Iris pigment epithelial cell (primary cell): ENCODE results near the gene MND1.

Experiments
- DNase-seq: peaks from one replicate; pipeline ENCODE4 v3.0.0-alpha.2; 2011; ENCODE audit warnings: low read depth

Gene MND1

DNA sequence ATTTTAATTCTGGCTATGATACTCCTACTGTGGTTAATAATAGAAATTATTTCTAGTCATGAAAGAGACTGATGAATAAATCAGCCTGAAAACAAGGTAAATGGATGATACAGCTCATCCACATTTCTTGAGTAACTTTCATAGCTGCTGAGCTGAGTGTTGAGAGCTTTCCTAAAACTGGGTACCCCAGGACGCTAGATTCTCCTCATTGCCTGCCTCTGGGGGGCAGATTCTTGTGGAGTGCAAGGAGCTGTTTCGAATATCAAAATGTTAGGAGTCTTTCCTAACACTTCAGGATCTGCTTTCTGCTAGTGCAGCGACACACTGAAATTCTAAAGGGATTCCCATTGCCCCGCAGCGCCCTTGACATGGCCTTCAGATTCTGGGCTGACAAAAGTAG, 2.1 kb downstream of the MND1 start:
- DNase-seq = no peak

DNA sequence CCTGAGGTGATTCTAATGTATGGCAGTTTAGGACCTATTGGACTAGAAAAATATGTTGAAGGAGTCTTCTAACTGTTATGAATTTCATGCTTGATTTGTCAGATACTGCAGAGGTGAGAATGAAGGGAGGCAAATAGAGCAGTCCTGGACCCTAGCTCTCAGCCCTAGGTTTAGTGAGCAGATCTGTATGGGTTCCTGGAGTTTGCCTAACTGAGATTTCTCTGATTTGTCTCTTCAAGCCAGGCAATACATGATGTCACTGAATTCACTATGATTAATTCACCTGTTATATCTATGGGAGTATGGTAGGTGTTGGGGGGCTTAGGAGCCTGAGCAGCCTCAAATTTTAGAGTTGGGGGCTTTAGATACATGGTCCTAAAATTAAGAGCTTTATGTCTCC, 2.6 kb downstream of the MND1 start:
- no peak for DNase-seq

DNA sequence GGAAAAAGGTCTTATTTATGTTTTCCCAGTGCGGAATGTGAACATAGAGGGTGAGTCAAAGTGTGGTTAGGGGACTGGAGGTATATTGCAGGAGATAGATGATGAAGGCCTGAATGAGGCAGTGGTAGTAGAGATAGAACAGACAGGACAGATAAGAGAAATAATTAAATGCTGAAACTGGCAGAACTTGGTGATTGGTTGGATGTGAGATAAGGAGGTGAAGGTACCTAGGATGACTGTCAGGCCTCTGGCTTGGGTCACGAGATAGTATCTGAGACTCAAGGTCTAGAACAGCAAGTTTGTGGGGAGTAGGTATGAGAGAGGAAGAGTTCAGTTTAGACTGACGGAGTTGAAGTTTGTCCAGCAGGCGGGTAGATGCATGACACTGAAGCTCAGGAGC, 3.5 kb downstream of the MND1 start:
- peak; percentile 49 for DNase-seq

DNA sequence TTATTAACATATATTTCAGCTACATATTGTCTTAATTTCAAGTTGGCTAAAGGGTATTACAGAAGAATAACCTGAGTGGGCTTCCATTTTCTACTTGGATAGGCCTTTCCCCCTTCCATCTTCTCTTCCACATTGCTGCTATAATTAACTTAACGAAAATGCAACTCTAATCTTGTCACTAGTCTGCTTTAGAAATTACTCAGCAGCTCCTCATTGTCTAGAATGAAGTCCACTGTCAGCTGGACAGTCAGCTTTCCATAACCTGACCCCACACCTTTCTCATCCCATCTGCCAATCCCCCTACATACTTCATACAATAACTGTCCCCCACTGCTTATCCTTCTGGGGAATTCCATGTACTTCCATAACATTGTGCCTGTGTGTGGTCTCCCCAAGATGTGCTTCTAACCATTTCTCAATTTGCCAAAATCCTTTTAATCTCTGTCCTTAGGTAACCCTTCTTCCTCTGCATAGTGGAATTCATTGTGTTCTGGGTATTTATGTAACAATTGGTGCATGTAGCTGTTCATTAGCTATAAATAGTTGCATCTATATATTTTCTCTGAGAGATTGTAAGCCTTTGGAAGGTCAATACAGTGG, 4.8 kb downstream of the MND1 start:
- DNase-seq = no peak

DNA sequence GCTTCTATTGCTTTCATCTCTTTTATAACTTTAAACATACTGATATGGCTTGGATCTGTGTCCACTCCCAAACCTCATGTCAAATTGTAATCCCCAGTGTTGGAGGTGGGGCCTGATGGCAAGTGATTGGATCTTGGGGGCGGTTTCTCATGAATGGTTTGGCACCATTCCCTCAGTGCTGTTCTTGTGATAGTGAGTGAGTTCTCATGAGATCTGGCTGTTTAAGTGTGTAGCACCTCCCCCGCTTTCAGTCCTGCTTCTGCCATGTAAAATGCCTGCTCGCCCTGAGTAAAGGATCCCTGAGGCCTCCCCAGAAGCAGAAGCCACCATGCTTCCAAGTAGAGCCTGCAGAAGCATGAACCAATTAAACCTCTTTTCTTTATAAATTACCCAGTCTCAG, 17.7 kb downstream of the MND1 start:
- DNase-seq = peak; percentile 39

DNA sequence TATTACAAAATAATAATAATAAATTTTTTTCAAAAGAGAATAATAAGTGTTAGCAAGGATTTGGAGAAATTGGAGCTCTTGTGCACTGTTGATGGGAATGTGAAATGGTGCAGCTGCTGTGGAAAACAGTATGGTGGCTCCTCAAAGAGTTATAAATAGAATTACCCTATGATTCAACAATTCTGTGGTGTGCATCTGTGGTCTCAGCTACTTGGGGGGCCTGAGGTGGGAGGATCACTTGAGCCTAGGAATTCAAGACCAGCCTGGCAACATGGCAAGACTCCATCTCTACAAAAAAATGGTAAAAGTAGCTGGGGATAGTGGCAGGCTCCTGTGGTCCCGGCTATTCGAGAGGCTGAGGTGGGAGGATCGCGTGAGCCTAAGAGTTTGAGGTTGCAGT, 19.6 kb downstream of the MND1 start:
- DNase-seq = no peak

DNA sequence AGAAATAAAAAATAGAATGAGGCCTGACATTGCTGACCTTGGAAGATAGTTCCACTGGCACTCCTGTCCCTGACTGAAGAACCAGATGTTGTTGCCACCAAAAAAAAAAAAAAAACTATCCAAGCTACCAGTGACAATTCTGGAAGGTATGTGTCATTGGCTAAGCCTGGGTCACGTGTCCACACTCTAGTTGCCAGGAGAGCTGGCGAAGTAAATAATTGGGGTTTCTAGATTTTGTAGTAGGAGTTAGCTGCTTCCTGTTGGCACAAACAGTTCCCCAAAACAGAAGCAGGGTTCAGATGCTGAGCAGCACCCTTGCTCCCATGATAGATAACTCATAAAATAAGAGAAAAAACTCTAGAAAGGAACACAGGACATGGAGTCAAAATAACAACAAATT, 20.5 kb downstream of the MND1 start:
- DNase-seq = no peak

DNA sequence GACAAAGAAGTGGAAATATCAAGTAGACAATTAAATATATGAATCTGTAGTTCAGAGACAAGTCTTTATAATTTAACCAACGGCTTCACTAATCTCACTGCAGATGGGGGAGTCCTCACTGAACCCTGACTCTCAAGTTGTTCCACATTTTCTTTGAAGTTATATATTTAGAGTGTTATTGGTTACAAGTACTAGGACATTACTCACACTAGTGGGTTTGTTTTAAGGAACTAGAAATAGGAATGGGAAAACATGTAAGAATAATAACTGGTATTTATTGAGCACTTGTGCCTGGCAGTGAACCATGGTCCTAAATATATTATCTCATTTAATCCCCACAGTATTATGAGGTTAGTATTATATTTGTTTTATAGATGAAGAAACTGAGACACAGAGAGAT, 22.0 kb downstream of the MND1 start:
- DNase-seq = no peak

DNA sequence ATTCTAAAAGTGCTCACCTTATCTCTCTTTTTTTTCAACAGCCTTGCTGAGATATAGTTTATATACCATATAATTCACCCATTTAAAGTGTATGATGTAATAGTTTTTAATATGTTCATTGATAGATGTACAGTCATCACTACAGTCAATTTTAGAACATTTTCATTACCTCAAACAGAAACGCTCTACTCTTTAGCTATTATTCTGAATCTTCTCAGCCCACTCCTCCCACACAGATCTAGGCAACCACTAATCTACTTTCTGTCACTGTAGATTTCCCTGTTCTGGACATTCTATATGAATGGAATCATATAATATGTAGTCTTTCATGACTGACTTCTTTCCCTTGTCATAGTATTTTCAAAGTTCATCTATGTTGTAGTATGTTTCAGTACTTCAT, 22.6 kb downstream of the MND1 start:
- DNase-seq = no peak

DNA sequence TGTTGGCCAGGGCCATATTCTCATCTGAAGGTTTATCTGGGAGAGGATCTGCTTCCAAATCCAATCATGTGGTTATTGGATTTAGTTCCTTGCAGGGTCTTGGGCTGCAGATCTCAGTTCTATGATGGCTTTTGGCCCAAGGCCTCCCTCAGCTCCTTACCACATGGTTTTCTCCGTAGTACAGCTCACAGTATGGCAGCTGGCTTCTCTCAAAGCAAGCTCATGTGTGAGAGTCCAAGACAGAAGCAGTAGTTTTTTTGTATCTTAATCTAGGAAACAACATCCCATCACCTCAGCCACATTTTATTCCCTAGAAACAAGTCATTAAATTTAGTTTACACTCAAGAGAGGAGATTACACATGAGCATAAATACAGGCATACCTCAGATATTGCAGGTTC, 24.5 kb downstream of the MND1 start:
- DNase-seq = no peak

DNA sequence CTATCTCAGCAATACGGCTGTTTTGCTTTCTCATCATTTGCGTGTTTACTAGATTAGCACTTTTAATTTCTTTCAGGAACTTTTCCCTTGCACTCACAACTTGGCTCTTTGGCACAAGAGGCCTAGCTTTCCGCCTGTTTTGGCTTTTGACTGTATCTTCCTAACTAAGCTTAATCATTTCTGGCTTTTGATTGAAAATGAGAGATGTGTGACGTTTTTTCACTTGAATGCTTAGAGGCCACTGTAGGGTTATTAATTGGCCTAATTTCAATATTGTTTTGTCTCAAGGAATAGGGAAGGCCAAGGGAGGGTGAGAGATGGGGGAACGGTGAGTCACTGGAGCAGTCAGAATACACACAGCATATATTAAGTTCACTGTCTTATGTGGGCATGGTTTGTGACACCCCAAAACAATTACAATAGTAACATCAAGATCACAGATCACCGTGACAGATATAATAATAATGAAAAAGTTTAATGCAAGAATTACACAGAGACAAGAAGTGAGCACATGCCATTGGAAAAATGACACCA, 27.3 kb downstream of the MND1 start:
- DNase-seq = no peak

DNA sequence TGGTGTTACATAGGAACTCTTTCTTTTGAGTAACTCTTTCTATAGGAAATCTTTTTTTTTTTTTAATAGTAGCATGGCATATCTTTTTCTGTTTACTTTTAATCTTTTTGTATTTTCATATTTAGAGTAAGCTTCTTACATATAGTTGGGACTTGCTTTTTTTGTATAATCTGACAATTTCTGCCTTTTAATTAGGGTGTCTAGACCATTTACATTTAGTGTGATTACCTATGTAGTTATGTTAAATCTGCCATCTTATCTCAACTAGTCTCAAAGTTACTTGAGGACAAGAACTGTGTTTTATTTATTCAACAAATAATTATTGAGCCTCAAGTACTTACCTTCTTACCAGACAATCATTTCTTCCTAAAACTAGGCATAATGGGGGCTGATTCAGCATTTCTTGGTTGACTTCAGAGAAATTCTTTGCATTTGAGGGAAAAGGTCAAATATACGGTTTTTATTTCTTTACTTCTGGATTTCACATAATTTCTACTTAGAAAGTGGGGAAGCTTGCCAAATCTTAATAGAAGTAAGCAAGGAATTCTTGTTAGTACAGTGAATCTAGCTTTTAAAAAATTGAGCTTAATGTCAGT, 28.6 kb downstream of the MND1 start:
- no peak for DNase-seq

DNA sequence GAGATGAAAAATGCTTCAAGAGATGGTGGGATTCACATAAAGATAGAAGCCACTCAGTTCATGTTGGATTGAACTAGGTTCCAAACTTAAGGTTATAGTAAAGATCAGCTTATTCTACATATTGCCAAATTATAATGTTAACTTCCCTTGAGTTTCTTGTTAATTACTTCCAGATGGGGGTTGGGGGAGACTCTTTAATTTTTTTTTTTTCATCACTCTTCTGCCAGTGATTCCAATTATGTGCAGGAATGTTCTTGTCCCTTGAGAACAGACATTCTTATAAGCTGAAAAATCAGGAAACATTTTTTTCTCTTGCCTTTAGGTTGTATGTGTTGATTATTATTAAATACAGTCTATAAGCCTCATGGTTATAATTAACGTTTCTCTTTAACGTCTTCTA, 30.0 kb downstream of the MND1 start:
- no peak for DNase-seq

DNA sequence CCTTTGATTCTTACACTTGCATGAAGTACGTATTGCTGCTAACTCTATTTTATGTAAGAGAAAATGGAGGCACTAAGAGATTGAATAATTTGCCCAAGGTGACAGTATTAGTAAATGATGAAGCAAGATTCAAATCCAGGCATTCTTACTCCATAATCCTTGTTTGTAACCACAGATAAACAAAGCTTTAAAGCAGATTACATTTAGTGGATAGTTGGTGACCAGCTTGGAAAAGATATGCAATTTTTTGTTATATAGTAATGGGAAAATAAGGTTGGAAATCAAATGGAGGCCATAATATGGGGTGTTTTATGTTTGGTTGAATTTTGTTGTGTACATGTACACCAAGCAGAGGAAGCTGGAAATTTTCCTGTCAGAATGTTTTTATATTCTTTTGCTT, 30.8 kb downstream of the MND1 start:
- no peak for DNase-seq

DNA sequence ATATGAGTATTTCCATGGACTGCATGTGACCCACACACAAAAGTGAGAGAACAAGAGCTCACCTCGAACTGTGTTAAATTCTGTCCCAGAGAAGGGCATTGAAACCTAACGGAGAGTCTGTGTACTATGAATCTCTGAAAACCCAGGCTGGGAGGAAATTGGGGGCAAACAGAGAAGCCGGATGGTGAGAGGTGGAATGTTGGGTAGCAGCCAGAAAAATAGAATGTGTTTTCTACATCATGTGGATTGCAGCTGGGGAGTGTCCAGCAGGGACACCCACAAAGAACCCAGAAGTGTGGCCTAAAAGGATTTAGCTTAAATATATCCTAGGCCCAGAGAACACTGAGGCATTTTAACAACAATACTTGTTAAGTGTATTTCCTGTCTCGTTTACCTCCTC, 38.6 kb downstream of the MND1 start:
- DNase-seq = peak; percentile 61

DNA sequence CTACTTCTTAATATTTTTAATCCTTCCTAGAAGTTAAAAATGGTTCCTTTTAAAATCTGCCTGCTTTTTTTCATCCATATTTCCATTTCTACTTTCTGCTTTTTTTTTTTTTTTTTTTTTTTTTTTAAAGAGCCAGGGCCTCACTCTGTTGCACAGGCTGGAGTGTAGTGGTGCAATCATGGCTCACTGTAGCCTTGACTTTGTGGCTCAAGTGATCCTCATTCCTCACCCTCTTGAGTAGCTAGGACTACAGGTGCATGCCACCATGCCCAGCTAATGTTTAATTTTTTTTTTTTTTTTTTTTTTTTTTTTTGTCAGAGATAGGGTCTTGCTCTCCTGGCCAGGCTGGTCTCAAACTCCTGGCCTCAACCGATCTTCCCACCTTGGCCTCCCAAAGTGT, 39.7 kb downstream of the MND1 start:
- no peak for DNase-seq

DNA sequence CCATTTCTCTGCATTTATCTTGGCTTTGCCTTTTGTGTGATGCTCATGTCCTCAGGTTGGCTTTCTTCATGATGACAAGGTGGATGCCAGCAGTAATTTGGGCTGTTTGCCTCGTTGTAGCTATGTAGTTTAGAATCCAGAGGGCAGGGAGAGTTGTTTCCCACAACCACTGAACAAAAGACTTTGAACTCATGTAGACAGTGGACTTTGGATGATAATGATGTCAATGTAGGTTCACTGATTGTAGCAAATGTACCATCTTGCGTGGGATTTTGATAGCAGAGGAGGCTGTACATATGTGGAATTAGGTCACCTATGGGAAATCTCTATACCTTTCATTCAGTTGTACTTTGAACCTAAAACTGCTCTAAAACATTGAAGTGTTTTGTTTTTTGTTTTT, 41.3 kb downstream of the MND1 start:
- no peak for DNase-seq

DNA sequence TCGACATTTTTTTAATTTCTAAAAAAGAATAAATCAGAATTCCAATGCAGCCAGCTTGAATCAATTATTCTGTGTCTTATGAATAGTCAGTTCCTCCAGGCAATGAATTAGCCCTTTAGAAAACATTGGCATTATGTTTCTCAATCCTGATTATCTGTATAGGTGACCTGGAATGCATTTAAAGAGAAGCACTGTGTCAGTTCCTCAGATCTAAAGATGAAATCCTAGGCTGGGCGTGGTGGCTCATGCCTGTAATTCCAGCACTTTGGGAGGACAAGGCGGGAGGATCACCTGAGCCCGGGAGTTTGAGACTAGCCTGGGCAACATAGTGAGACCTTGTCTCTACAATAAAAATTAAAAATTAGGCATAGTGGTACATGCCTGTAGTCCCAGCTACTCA, 43.5 kb downstream of the MND1 start:
- no peak for DNase-seq

DNA sequence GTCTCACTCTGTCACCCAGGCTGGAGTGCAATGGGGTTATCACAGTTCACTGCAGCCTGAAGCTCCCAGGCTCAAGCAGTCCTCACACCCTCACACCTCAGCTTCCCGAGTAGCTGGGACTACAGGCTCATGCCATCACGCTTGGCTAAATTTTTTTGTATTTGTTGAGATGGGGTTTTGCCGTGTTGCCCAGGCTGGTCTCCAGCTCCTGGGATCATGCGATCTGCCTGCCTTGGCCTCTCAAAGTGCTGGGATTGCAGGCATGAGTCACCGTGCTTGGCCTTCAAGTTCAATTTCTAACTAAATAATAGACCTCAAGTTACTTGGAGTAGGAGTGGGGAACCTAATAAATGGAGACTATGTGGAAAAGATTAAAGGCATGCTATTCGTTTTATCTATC, 48.9 kb downstream of the MND1 start:
- DNase-seq = peak; percentile 80

DNA sequence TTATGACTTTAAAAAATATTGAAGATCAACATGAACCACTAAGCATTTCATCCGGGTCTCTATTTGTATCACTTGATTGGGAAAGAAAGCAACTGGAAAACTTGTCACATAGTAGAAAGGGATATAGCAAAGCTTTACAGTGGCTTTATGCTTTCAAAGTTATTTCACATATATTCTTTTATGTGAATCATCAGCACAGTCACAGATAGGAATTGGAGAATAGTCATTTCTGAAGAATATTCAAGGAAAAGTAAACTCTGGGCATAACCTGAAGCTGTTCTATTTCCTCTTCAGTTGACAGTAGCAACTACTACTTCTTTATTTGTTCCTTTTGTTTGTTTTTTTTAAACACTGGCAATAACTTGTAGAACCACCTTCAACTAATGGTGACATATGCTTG, 50.5 kb downstream of the MND1 start:
- DNase-seq = no peak

DNA sequence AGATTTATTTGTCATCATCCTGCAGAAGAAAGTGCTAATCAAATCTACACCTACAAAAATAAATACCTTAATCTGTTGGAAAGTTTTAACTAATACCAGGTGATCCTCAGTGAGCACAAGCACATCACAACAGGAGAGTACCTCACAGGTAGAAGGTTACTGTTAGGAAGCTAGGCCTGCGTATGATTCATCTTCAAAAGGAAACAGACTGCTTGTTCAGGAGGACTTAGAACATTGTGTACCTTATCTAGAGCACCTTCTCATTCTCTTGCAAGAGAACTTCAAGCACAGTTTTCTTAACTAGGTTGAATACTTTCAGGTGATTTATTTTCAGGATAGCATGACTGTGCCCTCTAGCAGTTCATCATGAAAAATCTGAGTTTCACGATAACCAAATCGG, 54.2 kb downstream of the MND1 start:
- no peak for DNase-seq

DNA sequence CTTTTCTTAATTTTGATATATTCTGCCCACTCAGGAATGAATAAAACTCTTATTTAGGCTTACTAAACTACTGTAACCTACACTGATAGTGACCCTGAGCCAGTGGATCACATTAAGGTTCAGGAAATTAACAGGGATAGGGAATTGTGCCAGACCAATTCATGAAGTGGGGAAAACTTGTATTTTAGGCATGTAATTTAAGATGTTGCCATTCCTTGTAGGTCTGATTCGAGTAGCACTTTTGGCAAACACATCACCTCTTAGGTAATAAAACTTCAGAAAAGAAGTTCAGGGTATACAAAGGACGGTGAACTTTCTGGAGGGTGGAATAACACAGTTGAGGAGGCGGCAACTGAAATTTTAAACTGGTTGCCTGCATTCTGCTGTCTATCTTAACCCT, 54.9 kb downstream of the MND1 start:
- no peak for DNase-seq

DNA sequence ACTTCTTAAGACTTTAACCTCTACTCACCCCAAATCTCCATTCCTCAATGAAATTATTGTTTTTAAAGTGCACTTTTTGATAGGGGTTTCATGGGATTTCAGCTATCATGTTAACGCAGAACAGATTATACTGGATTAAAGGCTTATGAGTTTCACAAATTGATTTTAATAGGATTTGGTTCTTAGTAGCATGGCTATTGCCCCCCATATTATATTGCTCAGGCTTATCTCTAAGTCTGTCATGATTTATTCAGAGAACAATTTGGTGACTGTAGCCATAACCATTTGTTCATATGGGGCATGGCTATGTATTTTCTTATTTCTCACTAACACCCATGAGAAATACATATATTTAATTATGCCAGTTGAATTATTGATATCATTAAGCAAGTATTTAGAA, 57.0 kb downstream of the MND1 start:
- no peak for DNase-seq

DNA sequence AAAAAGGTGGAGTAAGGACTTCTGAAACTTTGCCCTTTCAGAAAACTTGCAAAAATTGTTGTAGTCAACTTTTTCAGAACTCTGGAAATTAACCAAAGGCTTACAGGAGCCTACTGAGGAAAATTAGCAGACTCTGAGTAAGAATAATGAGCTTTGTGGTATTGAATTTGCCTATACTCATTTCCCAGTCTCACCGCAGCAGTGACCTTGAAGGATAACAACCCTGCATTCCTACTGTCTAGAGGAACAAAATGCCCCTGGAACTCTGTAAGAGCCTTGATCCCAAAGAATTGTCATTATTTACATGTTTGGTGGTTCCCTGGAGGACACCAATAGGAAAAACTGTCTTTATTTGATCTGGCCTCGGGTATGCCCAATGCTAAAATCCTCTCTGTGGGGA, 57.9 kb downstream of the MND1 start:
- DNase-seq = peak; percentile 90
